Measurements from ENCODE around the gene SLC16A13. TPM values are rescaled to one million over a fixed set of nuclear protein-coding genes. Genes with fewer than 3 reads are reported as not detected.
A peak's percentile ranks its signal among the peaks of the same experiment; 100 is the strongest.

Gene SLC16A13
- total and polyA plus RNA-seq, 4 donors: 2.3 to 43.2 (median 29.9) TPM

GRCh38 chr17:7014995-7015958, 20.5 kb upstream of the SLC16A13 start:
- Histone ChIP-seq H3K27ac (ENCODE audit: low read depth in 1 of 2, low read length in 2 of 2) (peak overlapping the region; percentile 96 to 99), H3K4me3 (ENCODE audit: low read depth in 1 of 3, low read length in 3 of 3) (peak overlapping the region; percentile 19 to 82 (median 30)), H3K36me3 (ENCODE audit: control insufficient read depth in 4 of 4, insufficient read depth in 3 of 4, low read depth in 1 of 4, low read length in 3 of 4) (no peaks in the 10 kb centered on the region), H3K9ac (ENCODE audit: low read depth in 1 of 2, low read length in 2 of 2) (peak overlapping the region; percentile 1 to 67), H3K4me1 (ENCODE audit: control insufficient read depth in 4 of 4, insufficient read depth in 4 of 4, low read length in 3 of 4) (peaks cover 9 to 48% (median 31%) of the 10 kb centered on the region in 4 donors), H3K9me3 (ENCODE audit: control insufficient read depth in 4 of 4, low read length in 3 of 4) (no peaks in the 10 kb centered on the region), H3K27me3 (ENCODE audit: control insufficient read depth in 4 of 4, insufficient read depth in 4 of 4, low read length in 3 of 4) (no peaks in the 10 kb centered on the region)
- 21% methylated on average over 56 of the region's 56 CpGs for WGBS
- TF ChIP-seq, protein P1, sequence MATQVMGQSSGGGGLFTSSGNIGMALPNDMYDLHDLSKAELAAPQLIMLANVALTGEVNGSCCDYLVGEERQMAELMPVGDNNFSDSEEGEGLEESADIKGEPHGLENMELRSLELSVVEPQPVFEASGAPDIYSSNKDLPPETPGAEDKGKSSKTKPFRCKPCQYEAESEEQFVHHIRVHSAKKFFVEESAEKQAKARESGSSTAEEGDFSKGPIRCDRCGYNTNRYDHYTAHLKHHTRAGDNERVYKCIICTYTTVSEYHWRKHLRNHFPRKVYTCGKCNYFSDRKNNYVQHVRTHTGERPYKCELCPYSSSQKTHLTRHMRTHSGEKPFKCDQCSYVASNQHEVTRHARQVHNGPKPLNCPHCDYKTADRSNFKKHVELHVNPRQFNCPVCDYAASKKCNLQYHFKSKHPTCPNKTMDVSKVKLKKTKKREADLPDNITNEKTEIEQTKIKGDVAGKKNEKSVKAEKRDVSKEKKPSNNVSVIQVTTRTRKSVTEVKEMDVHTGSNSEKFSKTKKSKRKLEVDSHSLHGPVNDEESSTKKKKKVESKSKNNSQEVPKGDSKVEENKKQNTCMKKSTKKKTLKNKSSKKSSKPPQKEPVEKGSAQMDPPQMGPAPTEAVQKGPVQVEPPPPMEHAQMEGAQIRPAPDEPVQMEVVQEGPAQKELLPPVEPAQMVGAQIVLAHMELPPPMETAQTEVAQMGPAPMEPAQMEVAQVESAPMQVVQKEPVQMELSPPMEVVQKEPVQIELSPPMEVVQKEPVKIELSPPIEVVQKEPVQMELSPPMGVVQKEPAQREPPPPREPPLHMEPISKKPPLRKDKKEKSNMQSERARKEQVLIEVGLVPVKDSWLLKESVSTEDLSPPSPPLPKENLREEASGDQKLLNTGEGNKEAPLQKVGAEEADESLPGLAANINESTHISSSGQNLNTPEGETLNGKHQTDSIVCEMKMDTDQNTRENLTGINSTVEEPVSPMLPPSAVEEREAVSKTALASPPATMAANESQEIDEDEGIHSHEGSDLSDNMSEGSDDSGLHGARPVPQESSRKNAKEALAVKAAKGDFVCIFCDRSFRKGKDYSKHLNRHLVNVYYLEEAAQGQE (IDR thresholded peaks at IDR 0.05): no peak
- TF ChIP-seq ZBTB33 (IDR thresholded peaks at IDR 0.05): no peak
- TF ChIP-seq CTCF (IDR thresholded peaks at IDR 0.05; ENCODE audit: low read depth, low read length, missing input control): no peak
- TF ChIP-seq NR2F2 (IDR thresholded peaks at IDR 0.05): no peak
- TF ChIP-seq EGR1 (IDR thresholded peaks at IDR 0.05; ENCODE audit: low read depth in 2 of 2): no peak
- TF ChIP-seq HNF4G (IDR thresholded peaks at IDR 0.05): no peak
- no peak for TF ChIP-seq ATF3 (IDR thresholded peaks at IDR 0.05)
- TF ChIP-seq SP1 (IDR thresholded peaks at IDR 0.05): no peak
- no peak for TF ChIP-seq MAX (IDR thresholded peaks at IDR 0.05)
- TF ChIP-seq RXRA (IDR thresholded peaks at IDR 0.05): no peak
- no peak for TF ChIP-seq GABPA (IDR thresholded peaks at IDR 0.05 in 1 of 2, conservative IDR thresholded peaks at IDR 0.05 in 1 of 2)
- no peak for TF ChIP-seq FOXA1 (IDR thresholded peaks at IDR 0.05)
- no peak for TF ChIP-seq FOXA2 (IDR thresholded peaks at IDR 0.05)
- TF ChIP-seq JUND (IDR thresholded peaks at IDR 0.05): no peak
- no peak for TF ChIP-seq YY1 (IDR thresholded peaks at IDR 0.05)
- no peak for TF ChIP-seq HNF4A (conservative IDR thresholded peaks at IDR 0.05)
- no peak for TF ChIP-seq RAD21 (IDR thresholded peaks at IDR 0.05)
- no peak for TF ChIP-seq TAF1 (conservative IDR thresholded peaks at IDR 0.05)
- peak; percentile 29 for DNase-seq (ENCODE audit: low spot score)

Data from liver (tissue), 9 donors.